Gastroesophageal sphincter (tissue), 3 donors: ENCODE results near the gene SMARCAD1.

Source experiments
- POLR2AphosphoS5 ChIP-seq: sonication (generic); formaldehyde crosslinking; IDR thresholded peaks from one replicate; pipeline ENCODE4 v1.6.1; 2017; ENCODE audit warnings: antibody characterized with exemption
- TF ChIP-seq, protein P1 (sequence below), 4 experiments: fragments of 200-600 bp in 2 of 4; fragments of 450-650 bp in 2 of 4; sonication (generic) in 1 of 4; IDR thresholded peaks; one replicate each; pipeline ENCODE4 v1.5.1; 2017 to 2019; ENCODE audit warnings: antibody characterized with exemption in 4 of 4, mild to moderate bottlenecking in 2 of 4, moderate library complexity in 2 of 4

DNA sequence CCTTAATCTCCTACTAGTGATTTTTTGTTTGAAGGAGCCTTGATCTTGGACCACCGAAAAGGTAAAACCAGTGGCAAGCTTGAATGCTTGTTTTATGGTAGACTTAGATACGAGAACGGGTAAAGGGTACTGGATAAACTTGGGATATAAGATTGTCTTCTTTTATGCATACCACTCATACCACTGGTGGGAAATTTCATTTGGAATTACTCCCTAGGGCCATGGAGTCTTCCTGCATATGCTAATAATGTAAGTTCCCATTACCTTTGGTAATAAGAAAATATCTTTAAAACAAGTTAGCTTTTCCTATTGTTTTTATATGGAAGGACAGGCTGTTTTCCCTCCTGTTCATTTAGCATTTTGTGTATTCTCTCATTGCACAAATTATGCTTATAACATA, 11.7 kb downstream of the SMARCAD1 start:
- TF ChIP-seq, protein P1, sequence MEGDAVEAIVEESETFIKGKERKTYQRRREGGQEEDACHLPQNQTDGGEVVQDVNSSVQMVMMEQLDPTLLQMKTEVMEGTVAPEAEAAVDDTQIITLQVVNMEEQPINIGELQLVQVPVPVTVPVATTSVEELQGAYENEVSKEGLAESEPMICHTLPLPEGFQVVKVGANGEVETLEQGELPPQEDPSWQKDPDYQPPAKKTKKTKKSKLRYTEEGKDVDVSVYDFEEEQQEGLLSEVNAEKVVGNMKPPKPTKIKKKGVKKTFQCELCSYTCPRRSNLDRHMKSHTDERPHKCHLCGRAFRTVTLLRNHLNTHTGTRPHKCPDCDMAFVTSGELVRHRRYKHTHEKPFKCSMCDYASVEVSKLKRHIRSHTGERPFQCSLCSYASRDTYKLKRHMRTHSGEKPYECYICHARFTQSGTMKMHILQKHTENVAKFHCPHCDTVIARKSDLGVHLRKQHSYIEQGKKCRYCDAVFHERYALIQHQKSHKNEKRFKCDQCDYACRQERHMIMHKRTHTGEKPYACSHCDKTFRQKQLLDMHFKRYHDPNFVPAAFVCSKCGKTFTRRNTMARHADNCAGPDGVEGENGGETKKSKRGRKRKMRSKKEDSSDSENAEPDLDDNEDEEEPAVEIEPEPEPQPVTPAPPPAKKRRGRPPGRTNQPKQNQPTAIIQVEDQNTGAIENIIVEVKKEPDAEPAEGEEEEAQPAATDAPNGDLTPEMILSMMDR (IDR thresholded peaks at IDR 0.05) = no peak
- no peak for TF ChIP-seq POLR2AphosphoS5
